KMS-11 (cell line): ENCODE measurements around the gene FGB.
"Not testable (repeated sequence)": the region's sequence is repeated elsewhere in the genome, so short reads cannot be mapped to it uniquely, and the experiment has no call there.

Source experiments
- H2AFZ ChIP-seq: fragments of 200-600 bp; sonication (generic); 2 replicates; pipeline ENCODE4 v1.6.1; 2016; ENCODE audit warnings: antibody characterized with exemption, mixed run types, low read depth
- H3K27ac ChIP-seq: fragments of 200-600 bp; sonication (generic); 2 replicates; pipeline ENCODE4 v1.6.1; 2016; ENCODE audit warnings: mild to moderate bottlenecking, mixed run types
- H3K27me3 ChIP-seq: fragments of 200-600 bp; sonication (generic); 2 replicates; pipeline ENCODE4 v1.6.1; 2017; ENCODE audit warnings: mild to moderate bottlenecking, low read depth, mixed run types, moderate library complexity; ENCODE audit not compliant: insufficient read depth
- H3K36me3 ChIP-seq: fragments of 200-600 bp; sonication (generic); 2 replicates; pipeline ENCODE4 v1.6.1; 2017; ENCODE audit warnings: mild to moderate bottlenecking, mixed run types; ENCODE audit not compliant: insufficient read depth
- H3K4me1 ChIP-seq: fragments of 200-600 bp; sonication (generic); 2 replicates; pipeline ENCODE4 v1.6.1; 2016; ENCODE audit warnings: mild to moderate bottlenecking, low read depth, mixed run types; ENCODE audit not compliant: poor library complexity, severe bottlenecking
- H3K4me2 ChIP-seq: fragments of 200-600 bp; sonication (generic); 2 replicates; pipeline ENCODE4 v1.7.0; 2016; ENCODE audit warnings: mild to moderate bottlenecking, mixed run types
- H3K4me3 ChIP-seq: fragments of 200-600 bp; sonication (generic); IDR thresholded peaks from 2 replicates; pipeline ENCODE4 v1.6.1; 2017; ENCODE audit warnings: low read depth, low read length, mixed read lengths; ENCODE audit not compliant: insufficient read depth
- H3K79me2 ChIP-seq: fragments of 200-600 bp; sonication (generic); 2 replicates; pipeline ENCODE4 v1.6.1; 2016; ENCODE audit warnings: low read depth, mixed run types; ENCODE audit not compliant: insufficient read depth
- H3K9ac ChIP-seq: fragments of 200-600 bp; sonication (generic); 2 replicates; pipeline ENCODE4 v1.6.1; 2016; ENCODE audit warnings: mild to moderate bottlenecking, mixed run types
- H4K20me1 ChIP-seq: fragments of 200-600 bp; sonication (generic); 2 replicates; pipeline ENCODE4 v1.6.1; 2016; ENCODE audit warnings: mild to moderate bottlenecking, mixed run types; ENCODE audit not compliant: insufficient read depth
- TF ChIP-seq, protein P1 (sequence below): fragments of 200-600 bp; sonication (generic); conservative IDR thresholded peaks from 2 replicates; pipeline ENCODE4 v1.6.1; 2017; ENCODE audit warnings: low read depth, mild to moderate bottlenecking, antibody characterized with exemption, low read length, moderate library complexity, mixed read lengths

FGB gene

DNA sequence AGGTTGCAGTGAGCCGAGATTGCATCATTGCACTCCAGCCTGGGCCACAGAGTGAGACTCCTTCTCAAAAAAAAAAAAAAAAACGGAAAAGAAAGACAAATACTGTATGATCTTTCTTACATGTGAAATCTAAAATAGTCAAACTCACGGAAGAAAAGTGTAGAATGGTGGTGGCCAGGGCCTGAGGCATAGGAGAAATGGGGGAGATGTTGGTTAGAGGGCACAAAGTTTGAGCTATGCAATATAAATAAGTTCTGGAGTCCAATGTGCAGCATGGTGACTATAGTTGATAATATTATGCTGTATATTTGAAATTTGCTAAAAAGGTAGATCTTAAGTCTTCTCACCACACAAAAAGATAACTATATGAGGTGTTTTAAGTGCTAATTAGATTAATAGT, 29.1 kb downstream of the FGB start:
- H2AFZ ChIP-seq = no peak overlapping the region
- H3K4me1 ChIP-seq = no peaks in the 10 kb centered on the region
- H3K36me3 ChIP-seq = no peaks in the 10 kb centered on the region
- no peak overlapping the region for H3K4me2 ChIP-seq
- H4K20me1 ChIP-seq = no peaks in the 10 kb centered on the region
- H3K9ac ChIP-seq = no peak overlapping the region
- TF ChIP-seq, protein P1, sequence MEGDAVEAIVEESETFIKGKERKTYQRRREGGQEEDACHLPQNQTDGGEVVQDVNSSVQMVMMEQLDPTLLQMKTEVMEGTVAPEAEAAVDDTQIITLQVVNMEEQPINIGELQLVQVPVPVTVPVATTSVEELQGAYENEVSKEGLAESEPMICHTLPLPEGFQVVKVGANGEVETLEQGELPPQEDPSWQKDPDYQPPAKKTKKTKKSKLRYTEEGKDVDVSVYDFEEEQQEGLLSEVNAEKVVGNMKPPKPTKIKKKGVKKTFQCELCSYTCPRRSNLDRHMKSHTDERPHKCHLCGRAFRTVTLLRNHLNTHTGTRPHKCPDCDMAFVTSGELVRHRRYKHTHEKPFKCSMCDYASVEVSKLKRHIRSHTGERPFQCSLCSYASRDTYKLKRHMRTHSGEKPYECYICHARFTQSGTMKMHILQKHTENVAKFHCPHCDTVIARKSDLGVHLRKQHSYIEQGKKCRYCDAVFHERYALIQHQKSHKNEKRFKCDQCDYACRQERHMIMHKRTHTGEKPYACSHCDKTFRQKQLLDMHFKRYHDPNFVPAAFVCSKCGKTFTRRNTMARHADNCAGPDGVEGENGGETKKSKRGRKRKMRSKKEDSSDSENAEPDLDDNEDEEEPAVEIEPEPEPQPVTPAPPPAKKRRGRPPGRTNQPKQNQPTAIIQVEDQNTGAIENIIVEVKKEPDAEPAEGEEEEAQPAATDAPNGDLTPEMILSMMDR = no peak
- H3K4me3 ChIP-seq = no peak overlapping the region
- no peak overlapping the region for H3K27ac ChIP-seq
- H3K79me2 ChIP-seq = no peaks in the 10 kb centered on the region
- H3K27me3 ChIP-seq = no peaks in the 10 kb centered on the region

DNA sequence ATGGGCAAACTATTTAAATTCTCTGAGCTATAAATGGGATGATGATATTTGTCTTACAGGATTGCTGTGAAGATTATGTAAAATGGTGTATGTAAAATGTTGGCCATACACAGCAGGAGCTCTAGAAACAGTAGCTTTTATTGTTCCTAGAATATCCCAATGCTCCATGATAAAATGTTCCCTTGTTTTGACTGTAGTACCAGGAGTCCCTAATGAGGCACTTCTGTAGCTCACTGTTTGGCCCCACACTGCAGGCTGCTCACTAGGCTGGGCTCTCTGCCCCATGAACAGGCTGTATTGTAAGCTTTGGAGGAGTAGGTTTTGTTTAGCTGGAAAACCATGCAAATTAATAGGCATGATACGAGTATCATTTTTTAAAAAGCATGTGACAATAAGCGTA, 31.1 kb downstream of the FGB start:
- TF ChIP-seq, protein P1 = no peak
- Histone ChIP-seq H3K79me2 (no peaks in the 10 kb centered on the region), H3K4me2 (no peak overlapping the region), H3K36me3 (no peaks in the 10 kb centered on the region), H3K27ac (no peak overlapping the region), H3K9ac (no peak overlapping the region), H4K20me1 (no peaks in the 10 kb centered on the region), H3K4me1 (no peaks in the 10 kb centered on the region), H3K4me3 (no peak overlapping the region), H3K27me3 (no peaks in the 10 kb centered on the region), H2AFZ (no peak overlapping the region)

DNA sequence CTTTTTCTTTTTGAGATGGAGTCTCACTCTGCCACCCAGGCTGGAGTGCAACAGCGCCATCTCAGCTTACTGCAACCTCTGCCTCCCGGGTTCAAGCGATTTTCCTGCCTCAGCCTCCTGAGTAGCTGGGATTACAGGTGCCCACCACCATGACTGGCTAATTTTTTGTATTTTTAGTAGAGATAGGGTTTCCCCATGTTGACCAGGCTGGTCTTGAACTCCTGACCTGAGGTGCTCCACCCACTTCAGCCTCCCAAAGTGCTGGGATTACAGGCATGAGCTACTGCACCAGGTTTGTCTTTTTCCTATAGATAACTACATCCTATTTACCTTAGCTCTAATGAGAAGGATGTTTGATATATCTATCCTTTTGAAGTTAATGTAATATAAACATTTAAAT, 31.5 kb downstream of the FGB start:
- not testable (repeated sequence) for H3K79me2 ChIP-seq, H3K4me2 ChIP-seq, H2AFZ ChIP-seq, H3K36me3 ChIP-seq, H3K27me3 ChIP-seq, H3K4me3 ChIP-seq, H4K20me1 ChIP-seq, H3K27ac ChIP-seq, H3K9ac ChIP-seq, H3K4me1 ChIP-seq

DNA sequence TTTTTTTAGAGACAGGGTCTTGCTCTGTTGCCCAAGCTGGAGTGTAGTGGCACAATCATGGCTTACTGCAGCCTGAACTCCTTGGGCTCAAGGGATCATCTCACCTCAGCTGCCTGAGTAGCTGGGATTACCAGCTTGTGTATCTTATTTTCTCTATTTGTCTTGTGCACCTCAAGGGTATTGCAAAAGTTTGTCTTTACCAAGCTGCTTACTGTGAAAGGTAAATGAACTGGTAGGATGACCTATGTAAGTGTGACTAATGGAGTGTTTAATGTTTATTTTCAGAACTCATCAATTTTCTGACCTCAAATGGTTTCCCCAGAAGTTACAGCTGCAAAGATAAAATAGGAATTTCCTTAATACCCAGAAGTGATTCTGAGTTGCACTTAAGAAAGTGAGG, 33.0 kb downstream of the FGB start:
- Histone ChIP-seq H3K27ac (no peak overlapping the region), H3K79me2 (no peaks in the 10 kb centered on the region), H3K4me2 (no peak overlapping the region), H3K4me3 (no peak overlapping the region), H2AFZ (no peak overlapping the region), H3K36me3 (no peaks in the 10 kb centered on the region), H3K9ac (no peak overlapping the region), H3K4me1 (no peaks in the 10 kb centered on the region), H4K20me1 (no peaks in the 10 kb centered on the region), H3K27me3 (no peaks in the 10 kb centered on the region)
- TF ChIP-seq, protein P1 = no peak

DNA sequence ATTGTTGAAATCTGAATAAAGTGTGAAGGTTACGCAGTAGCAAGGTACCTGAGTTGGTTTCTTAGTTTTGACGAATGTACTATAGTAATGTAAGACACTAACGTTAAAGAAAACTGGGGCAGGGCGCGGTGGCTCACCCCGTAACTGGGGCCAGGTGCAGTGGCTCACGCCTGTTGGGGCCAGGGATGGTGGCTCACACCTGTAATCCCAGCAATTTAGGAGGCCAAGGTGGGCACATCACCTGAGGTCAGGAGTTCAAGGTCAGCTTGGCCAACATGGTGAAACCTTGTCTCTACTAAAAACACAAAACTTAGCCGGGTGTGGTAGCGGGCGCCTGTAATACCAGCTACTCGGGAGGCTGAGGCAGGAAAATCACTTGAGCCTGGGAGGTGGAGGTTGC, 34.5 kb downstream of the FGB start:
- H3K36me3 ChIP-seq, H3K4me3 ChIP-seq, H4K20me1 ChIP-seq, H3K79me2 ChIP-seq, H3K9ac ChIP-seq, H3K4me1 ChIP-seq, H2AFZ ChIP-seq, H3K27me3 ChIP-seq, H3K4me2 ChIP-seq, H3K27ac ChIP-seq: not testable (repeated sequence)
